Measurements from ENCODE around the gene THBS1.

Gene THBS1

DNA sequence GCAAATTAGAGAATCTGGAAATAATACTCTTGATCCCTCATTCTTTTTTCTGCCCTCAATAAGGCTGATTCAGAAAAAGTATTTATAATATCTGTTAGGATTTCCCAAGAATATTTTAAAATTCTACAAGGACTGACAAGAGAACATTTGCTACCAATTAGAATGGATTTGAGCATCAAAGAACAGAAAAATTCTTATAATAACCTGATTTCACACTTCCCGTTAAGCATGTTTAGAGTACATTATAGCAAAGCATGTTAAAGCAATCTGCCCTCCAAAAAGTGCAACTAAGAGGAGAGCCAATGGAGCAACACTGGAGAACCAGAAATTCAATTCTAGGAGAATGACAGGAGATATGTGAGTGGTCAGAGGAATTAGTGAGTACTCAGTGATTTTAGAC lies 57.2 kb downstream of the THBS1 start:
- TF ChIP-seq GATA3 (IDR thresholded peaks at IDR 0.05; ENCODE audit: low read depth, low read length) (no peak), GATA2 (IDR thresholded peaks at IDR 0.05; ENCODE audit: low read depth, low read length) (no peak)

DNA sequence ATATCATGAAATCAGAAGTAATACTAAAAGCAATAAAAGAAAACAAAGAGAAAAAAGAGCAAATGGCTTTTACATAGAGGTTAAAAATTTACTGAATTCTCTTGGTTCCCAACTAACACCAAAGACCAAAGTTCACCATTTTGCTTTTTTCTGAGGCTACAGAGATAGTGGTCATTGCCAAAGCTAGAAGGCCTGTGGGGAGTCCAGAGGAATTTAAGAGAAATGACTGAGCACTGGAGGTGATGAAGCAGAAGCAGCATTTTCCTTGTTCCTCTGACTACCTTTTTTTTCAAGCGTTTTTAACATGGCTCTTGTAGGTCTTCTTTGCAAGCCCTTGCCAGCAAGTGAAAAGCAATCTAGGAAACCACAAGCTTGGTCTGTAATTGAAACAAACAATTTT lies 58.2 kb downstream of the THBS1 start:
- no peak for TF ChIP-seq GATA2 (IDR thresholded peaks at IDR 0.05; ENCODE audit: low read depth, low read length)
- no peak for TF ChIP-seq GATA3 (IDR thresholded peaks at IDR 0.05; ENCODE audit: low read depth, low read length)

GRCh38 chr15:39640665-39641064 lies 59.8 kb downstream of the THBS1 start:
- no peak for TF ChIP-seq GATA3 (IDR thresholded peaks at IDR 0.05; ENCODE audit: low read depth, low read length)
- no peak for TF ChIP-seq GATA2 (IDR thresholded peaks at IDR 0.05; ENCODE audit: low read depth, low read length)

DNA sequence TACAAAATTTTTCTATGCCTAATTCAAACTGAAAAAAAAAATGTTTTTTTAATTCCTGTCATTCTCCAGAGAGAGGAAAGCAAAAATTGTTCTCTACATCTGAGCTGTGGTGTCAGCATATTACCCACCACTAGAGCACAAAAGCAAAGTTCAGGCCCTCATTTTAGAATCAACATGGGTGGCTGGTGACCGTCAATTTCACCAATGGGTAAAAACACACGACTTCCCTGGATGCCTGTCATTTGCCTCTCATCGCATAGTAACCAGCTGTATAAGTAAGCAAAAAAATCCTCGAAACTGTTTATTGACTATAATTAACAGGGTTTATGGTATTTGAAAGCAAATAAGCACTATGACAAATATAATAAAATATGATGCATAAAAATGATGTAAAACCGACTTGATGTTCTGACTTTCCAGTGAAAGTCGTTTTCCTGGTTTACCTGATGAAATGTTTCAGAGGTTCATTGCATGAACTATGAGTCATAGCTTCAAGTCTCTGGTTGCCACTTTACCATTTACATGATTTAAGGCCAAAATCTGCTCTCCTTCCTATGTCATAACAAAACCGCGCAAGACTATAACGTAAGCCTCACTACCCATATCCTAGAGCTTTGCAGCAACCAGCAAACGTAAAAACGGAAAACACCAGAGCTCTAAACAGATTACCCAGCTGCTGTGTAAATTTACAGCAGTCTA lies 60.5 kb downstream of the THBS1 start:
- no peak for TF ChIP-seq GATA3 (IDR thresholded peaks at IDR 0.05; ENCODE audit: low read depth, low read length)
- no peak for TF ChIP-seq GATA2 (IDR thresholded peaks at IDR 0.05; ENCODE audit: low read depth, low read length)

DNA sequence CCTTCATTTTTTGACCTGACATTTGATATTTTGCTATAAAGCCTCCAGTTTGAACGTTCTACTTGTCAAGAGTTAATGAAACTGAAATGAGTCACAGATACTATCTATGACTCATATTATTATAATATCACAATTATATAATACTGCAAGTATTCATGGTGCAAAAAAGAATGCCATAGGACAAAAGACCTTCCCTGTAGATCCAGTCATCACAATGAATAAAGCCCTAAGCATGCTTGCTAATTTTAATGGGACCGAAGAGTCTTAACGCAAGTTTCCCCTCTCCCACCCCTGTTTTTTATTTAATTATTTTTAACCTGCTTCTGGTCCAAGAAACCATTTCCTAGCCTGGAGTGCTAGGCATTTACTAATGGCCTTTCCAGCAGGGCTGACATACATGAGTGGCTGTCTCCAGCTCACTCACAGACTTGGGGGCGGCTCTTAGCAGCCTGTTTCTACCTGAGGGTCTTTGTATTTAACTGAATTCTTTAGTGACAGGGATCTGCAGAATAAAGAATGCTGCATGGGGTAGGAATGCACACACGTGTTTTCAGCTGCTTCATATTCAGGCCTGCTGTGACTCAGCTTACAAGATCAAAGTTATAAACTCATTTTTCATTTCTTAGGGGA lies 61.2 kb downstream of the THBS1 start:
- TF ChIP-seq GATA3 (IDR thresholded peaks at IDR 0.05; ENCODE audit: low read depth, low read length) (no peak), GATA2 (IDR thresholded peaks at IDR 0.05; ENCODE audit: low read depth, low read length) (no peak)

- TF ChIP-seq GATA3 (IDR thresholded peaks at IDR 0.05; ENCODE audit: low read depth, low read length), result no peak
- TF ChIP-seq GATA2 (IDR thresholded peaks at IDR 0.05; ENCODE audit: low read depth, low read length), result no peak
These were observed 62.8 kb downstream of the THBS1 start for GRCh38 chr15:39643727-39644126.

DNA sequence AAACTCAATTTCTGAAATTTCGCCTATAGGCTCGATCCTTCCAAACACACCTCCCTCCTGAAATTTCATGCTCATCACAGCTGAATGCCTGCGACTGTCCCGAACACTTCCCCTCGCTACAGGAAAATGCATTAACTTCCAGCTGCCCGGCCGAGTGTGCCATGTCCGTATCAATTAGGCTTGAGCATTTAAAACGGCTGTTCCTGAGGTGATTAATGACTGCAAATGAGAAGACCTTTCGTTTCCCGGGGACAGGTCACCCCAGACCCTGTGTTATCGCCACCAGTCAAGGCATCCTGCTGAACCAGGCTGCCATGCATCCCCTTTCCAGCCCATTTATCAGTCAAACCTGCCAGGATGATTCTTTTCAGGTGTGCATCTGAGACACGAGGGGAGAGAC lies 63.3 kb downstream of the THBS1 start:
- TF ChIP-seq GATA2 (IDR thresholded peaks at IDR 0.05; ENCODE audit: low read depth, low read length) (no peak), GATA3 (IDR thresholded peaks at IDR 0.05; ENCODE audit: low read depth, low read length) (no peak)

DNA sequence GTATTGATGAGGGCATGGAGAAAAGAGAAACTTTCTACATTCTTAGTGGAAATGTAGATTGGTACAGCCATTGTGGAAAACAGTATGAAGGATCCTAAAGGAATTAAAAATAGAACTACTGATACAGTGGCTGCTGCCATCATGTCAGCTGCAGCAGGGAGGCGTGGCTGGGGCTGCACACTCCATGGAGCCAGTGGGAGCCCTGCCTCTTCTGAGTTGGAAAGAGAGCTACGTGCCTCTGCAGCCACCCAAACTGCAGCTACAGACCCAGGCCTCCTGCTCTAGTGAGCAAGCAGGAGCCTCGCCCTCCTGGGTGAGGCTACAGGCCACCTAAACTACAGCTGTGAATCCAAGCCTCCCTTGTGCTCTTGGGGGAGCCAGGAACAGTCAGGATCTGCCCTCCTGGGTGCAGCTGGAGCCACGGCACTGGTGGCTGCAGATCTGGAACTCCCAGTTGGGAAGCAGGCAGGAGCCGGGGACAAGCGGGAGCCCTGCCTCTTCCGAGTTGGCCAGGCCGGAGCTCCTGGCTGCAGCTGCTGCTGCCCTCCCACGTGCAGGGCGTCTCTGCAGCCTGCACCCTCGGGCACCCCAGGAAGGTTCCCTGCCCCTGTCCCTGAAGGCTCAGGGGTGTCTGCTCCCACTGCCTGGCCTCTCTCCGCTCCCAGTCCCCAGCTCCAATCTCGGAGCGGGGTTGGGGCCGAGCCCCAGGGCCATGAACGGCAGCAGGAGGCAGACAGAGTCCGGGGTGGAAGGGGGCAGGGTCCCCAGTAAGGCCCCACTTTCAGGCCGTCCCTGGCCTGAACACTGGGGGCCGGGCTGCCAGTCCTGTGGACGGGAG lies 64.5 kb downstream of the THBS1 start:
- TF ChIP-seq GATA2 (IDR thresholded peaks at IDR 0.05; ENCODE audit: low read depth, low read length) (no peak), GATA3 (IDR thresholded peaks at IDR 0.05; ENCODE audit: low read depth, low read length) (no peak)

GRCh38 chr15:39645976-39646257 lies 65.0 kb downstream of the THBS1 start:
- TF ChIP-seq GATA3 (IDR thresholded peaks at IDR 0.05; ENCODE audit: low read depth, low read length) (no peak), GATA2 (IDR thresholded peaks at IDR 0.05; ENCODE audit: low read depth, low read length) (no peak)

DNA sequence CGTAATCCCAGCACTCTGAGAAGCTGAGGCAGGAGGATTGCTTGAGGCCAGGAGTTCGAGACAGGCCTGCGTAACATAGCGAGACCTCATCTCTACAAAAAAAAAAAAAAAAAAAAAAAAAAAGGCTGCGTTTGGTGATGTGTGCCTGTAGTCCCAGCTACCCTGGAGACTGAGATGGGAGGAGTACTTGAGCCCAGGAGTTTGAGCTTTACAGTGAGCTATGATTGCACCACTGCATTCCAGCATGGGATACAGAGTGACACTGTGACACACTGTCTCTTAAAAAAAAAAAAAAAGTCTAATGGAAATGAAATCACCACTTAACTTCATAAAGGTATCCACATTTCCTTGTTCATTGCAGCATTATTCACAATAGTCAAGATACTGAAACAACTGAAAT lies 65.5 kb downstream of the THBS1 start:
- no peak for TF ChIP-seq GATA3 (IDR thresholded peaks at IDR 0.05; ENCODE audit: low read depth, low read length)
- TF ChIP-seq GATA2 (IDR thresholded peaks at IDR 0.05; ENCODE audit: low read depth, low read length), result no peak
